ENCODE results near the gene NRIP1.

DNA sequence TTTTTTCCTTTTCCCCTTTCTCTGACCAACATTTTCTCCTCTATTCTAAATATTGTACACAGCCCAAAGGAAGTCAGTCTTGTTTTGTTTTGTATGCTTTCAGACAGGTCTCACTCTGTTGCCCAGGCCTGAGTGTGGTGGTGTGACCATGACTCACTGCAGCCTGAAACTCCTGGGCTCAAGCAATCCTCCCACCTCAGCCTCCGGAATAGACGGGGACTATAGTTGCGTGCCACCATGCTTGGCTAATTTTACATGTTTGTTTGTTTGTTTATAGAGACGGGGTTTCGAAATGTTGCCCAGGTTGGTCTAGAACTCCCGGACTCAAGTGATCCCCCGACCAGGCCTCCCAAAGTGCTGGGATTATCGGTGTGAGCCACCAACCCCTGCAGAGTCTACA lies 72.8 kb downstream of the NRIP1 start:
- TF ChIP-seq, protein P1, sequence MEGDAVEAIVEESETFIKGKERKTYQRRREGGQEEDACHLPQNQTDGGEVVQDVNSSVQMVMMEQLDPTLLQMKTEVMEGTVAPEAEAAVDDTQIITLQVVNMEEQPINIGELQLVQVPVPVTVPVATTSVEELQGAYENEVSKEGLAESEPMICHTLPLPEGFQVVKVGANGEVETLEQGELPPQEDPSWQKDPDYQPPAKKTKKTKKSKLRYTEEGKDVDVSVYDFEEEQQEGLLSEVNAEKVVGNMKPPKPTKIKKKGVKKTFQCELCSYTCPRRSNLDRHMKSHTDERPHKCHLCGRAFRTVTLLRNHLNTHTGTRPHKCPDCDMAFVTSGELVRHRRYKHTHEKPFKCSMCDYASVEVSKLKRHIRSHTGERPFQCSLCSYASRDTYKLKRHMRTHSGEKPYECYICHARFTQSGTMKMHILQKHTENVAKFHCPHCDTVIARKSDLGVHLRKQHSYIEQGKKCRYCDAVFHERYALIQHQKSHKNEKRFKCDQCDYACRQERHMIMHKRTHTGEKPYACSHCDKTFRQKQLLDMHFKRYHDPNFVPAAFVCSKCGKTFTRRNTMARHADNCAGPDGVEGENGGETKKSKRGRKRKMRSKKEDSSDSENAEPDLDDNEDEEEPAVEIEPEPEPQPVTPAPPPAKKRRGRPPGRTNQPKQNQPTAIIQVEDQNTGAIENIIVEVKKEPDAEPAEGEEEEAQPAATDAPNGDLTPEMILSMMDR (conservative IDR thresholded peaks at IDR 0.05 in 1 of 2, IDR thresholded peaks at IDR 0.05 in 1 of 2; ENCODE audit: extremely low read depth in 1 of 2, insufficient read depth in 1 of 2, low read depth in 1 of 2, low read length in 2 of 2) = no peak
- no peak for TF ChIP-seq EZH2 (IDR thresholded peaks at IDR 0.05; ENCODE audit: borderline replicate concordance, low read length)
